Lower leg skin (tissue), 4 donors: Measurements from ENCODE around the gene AMPH. TPM values are rescaled to one million over a fixed set of nuclear protein-coding genes. Genes with fewer than 3 reads are reported as not detected.

Experiments used
- DNase-seq, 2 donors: peaks; one replicate each; pipeline ENCODE4 v3.0.0-alpha.2; 2019; ENCODE audit warnings: low spot score in 2 of 2
- H3K4me3 ChIP-seq: fragments of 200-600 bp; sonication (generic); 2 replicates; pipeline ENCODE4 v1.5.1; 2017; ENCODE audit warnings: mild to moderate bottlenecking, low read depth; ENCODE audit not compliant: poor library complexity, severe bottlenecking
- CTCF ChIP-seq, 3 donors: fragments of 450-650 bp; IDR thresholded peaks; one replicate each; pipeline ENCODE4 v1.5.1; 2016; ENCODE audit warnings: antibody characterized with exemption in 3 of 3, mild to moderate bottlenecking in 3 of 3, moderate library complexity in 2 of 3
- POLR2A ChIP-seq, 2 donors: fragments of 450-650 bp; IDR thresholded peaks; one replicate each; pipeline ENCODE4 v1.6.1; 2016 to 2017; ENCODE audit warnings: antibody characterized with exemption in 2 of 2, mild to moderate bottlenecking in 1 of 2, moderate library complexity in 1 of 2
- WGBS, 2 donors: methylation state at CpG; one replicate each; pipeline ENCODE4 v1.1.5; 2018; 5-methylcytosine and 5-hydroxymethylcytosine counted together
- intact Hi-C: fragments of 100-400 bp; cut with DNase I; formaldehyde crosslinking; loops from one replicate; pipeline ENCODE4 v1.15.0; 2023; ENCODE audit warnings: low total_unique reads
- total RNA-seq, 4 donors: library from RNA; depleted of rRNA; stranded (reverse); fragments of >200 nt; gene quantifications; one replicate each; pipeline ENCODE4 v1.1.0, GENCODE V29; 2016

AMPH gene
- total RNA-seq, 4 donors from 2014 or later: 0.47 to 6.7 (median 3.8) TPM

DNA sequence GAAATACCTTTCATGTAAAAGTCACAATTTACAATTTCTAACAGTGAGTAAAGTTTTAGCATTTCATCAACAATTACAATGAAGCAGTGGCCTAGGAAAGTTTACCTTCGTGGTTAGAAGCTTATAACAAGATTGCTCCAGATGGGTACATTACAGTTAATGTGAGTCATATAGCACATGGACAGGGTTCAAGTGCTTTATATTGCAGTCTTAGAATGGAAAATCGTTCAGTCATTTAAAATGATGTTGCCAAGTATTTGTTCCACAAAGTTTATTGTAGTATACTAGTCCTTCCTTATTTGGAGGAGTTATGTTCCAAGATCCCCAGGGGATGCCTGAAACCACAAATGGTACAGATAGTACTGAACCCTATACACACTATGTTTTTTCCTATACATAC, 183.1 kb downstream of the AMPH start:
- DNase-seq: no peak
- TF ChIP-seq CTCF (IDR thresholded peaks at IDR 0.05) (no peak), POLR2A (IDR thresholded peaks at IDR 0.05) (no peak)
- intact Hi-C loops: no loop called here
- H3K4me3 ChIP-seq: no peak overlapping the region
- 64 to 70% methylated on average over 2 of the region's 2 CpGs for WGBS, 2 donors

DNA sequence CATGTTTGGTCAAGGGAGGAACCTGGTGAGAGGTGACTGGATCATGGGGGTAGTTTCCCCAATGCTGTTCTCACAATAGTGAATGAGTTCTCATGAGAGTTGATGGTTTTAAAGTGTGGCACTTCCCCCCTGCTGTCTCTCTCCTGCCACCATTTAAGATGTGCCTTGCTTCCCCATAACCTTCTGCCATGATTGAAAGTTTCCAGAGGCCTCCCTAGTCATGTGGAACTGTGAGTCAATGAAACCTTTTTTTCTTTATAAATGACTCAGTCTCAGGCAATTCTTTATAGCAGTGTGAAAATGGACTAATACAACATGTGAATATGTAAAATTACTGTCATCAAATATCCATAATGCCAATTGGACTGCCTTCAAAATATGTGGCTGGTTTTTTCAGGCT, 192.2 kb downstream of the AMPH start:
- TF ChIP-seq CTCF (IDR thresholded peaks at IDR 0.05) (no peak), POLR2A (IDR thresholded peaks at IDR 0.05) (no peak)
- intact Hi-C loops: no loop called here
- H3K4me3 ChIP-seq: no peak overlapping the region
- DNase-seq: no peak

DNA sequence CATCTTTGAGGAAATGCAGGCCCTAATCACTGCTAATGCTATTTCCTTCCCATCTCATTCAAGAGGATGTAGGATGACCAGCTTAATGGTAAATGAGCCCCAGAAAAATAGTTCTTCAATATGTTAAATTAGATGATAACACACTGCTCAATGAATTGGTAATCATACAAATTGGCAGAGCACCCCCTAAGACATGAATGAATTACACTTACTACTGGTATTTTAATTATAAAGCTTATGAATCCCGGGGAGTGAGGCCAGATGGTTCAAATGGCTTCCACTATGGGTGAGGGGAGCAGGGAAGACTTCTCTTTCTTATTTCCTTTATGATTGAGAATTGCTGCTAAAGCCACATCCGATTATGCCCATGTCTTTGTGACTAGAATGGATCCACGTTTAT, 198.5 kb downstream of the AMPH start:
- no peak overlapping the region for H3K4me3 ChIP-seq
- intact Hi-C loops: no loop called here
- no peak for TF ChIP-seq CTCF (IDR thresholded peaks at IDR 0.05)
- TF ChIP-seq POLR2A (IDR thresholded peaks at IDR 0.05): no peak
- DNase-seq: no peak
- WGBS, 2 donors: 79 to 85% methylated on average over 3 of the region's 3 CpGs

DNA sequence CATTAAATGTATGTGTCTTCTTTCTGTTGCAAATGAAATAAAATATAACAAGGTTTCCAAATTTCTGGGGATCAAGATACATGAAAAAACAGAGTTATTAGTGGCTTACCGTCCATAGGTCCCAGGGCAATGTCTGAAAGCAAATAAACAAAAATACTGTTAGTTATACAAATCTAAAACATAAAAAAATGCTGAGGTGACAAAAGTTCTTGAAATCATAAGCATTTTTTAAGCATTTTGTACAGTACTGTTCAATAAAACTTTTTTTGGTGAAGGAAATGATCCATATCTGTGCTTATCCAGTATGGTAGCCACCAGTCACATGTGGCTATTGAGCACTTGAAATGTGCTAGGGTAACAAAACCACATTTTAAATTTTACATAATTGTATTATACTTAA, 199.1 kb downstream of the AMPH start:
- DNase-seq: no peak
- no peak overlapping the region for H3K4me3 ChIP-seq
- TF ChIP-seq CTCF (IDR thresholded peaks at IDR 0.05) (no peak), POLR2A (IDR thresholded peaks at IDR 0.05) (no peak)
- intact Hi-C loops: no loop called here
- 87 to 93% methylated on average over 1 of the region's 1 CpG for WGBS, 2 donors

GRCh38 chr7:38429057-38429456, 202.1 kb downstream of the AMPH start:
- no peak for DNase-seq
- intact Hi-C loops: no loop called here
- TF ChIP-seq CTCF (IDR thresholded peaks at IDR 0.05) (no peak), POLR2A (IDR thresholded peaks at IDR 0.05) (no peak)
- WGBS, 2 donors: 91 to 92% methylated on average over 7 of the region's 7 CpGs
- no peak overlapping the region for H3K4me3 ChIP-seq

DNA sequence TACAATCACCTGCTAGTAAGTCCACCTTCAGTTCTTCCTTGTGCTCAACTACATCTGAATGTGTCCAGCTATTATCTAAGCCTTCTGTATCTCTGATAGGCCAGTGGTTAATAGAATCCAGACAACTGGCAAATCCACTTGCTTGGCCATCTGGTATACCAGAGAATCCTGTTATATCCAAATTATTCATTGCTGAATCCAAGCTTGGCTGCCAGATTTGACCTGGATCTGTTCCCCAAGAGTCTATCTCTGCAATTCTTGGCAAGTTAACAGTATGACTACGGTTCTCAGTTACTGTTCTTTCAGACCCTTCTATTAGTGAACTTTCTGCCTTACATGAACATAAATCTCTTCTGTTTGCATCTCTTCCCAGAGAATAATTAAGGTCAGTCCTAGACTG, 203.1 kb downstream of the AMPH start:
- intact Hi-C loops: no loop called here
- no peak for DNase-seq
- H3K4me3 ChIP-seq: no peak overlapping the region
- TF ChIP-seq POLR2A (IDR thresholded peaks at IDR 0.05): no peak
- TF ChIP-seq CTCF (IDR thresholded peaks at IDR 0.05): no peak
- WGBS, 2 donors: 30 to 37% methylated on average over 1 of the region's 1 CpG
